ENCODE results near the gene TACC3. TPM values are rescaled to one million over a fixed set of nuclear protein-coding genes. Genes with fewer than 3 reads are reported as not detected.

Gene TACC3
- total RNA-seq, 1 donor from 2014 or later = 3.4 TPM

DNA sequence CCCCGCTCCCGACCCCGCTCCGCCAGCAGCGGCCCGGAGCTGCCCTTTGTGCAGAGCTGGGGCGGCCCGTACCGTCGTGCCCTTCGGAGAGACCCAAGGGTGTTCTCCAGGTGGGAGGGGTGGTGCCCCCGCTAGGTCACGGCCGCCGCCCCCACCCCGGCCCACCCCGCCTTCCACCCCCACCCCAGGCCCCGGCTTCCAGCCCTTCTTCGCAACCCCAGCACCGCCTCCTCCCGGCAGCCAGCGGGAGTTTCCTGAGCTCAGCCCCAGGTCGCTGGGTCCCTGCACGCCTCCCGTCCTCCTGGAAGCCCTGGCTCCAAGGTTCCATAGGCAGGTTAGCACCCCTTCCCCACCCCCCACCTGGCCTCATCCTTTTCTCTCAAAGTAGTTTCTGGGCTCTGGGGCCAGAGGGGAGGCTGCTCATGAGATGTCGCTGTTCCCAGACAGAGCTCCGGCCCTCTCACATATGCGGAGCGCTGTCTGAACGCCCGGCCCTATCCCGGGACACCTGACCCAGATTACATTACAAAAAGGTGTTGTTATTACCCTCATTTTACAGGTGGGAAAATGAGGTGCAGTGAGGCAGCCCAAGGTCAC lies 46.5 kb downstream of the TACC3 start:
- peak; percentile 41 for DNase-seq (ENCODE audit: low read depth)
- TF ChIP-seq, protein P1, sequence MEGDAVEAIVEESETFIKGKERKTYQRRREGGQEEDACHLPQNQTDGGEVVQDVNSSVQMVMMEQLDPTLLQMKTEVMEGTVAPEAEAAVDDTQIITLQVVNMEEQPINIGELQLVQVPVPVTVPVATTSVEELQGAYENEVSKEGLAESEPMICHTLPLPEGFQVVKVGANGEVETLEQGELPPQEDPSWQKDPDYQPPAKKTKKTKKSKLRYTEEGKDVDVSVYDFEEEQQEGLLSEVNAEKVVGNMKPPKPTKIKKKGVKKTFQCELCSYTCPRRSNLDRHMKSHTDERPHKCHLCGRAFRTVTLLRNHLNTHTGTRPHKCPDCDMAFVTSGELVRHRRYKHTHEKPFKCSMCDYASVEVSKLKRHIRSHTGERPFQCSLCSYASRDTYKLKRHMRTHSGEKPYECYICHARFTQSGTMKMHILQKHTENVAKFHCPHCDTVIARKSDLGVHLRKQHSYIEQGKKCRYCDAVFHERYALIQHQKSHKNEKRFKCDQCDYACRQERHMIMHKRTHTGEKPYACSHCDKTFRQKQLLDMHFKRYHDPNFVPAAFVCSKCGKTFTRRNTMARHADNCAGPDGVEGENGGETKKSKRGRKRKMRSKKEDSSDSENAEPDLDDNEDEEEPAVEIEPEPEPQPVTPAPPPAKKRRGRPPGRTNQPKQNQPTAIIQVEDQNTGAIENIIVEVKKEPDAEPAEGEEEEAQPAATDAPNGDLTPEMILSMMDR (IDR thresholded peaks at IDR 0.05; ENCODE audit: insufficient read depth, low read length, severe bottlenecking) = peak; percentile 63
- H3K4me3 ChIP-seq (ENCODE audit: low read depth, low read length) = peak overlapping the region; percentile 36
- no peaks in the 10 kb centered on the region for H3K36me3 ChIP-seq (ENCODE audit: control insufficient read depth, insufficient read depth, low read length)
- FAIRE-seq = no peak
- H3K27me3 ChIP-seq (ENCODE audit: control insufficient read depth, insufficient read depth, low read length) = no peaks in the 10 kb centered on the region

DNA sequence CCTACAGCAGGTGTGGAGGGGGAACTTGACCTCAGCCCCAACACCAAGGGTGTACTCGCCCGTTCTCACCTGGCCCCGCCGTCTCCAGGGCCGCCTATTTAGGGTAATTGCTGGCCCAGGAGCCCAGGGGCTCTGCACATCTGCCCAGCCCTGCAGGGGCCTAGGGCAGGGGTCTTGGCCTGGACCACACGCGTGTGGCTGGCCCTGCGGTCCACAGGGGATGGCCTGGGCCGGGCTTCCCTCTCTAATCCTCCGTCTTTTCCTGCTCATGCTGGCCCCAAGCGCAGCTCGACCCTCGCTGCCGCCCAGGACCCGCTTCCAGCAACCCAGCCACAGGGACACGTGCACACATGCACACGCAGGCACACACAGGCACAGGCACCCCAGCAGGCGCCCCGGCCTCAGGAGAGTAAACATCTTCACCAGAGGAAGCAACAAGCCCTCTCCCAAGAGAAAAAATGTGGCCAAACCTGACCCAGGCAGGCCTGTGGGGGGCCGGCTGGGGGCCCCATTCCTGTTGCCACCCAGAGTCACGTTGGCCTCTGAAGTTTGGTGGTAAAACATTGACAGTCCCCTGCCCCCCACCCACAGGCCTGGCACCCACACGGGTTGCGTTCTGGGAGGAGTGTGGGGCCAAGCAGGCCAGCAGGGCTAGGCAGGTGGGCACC lies 47.2 kb downstream of the TACC3 start:
- FAIRE-seq (no peak), DNase-seq (ENCODE audit: low read depth) (no peak)
- Histone ChIP-seq H3K4me3 (ENCODE audit: low read depth, low read length) (peak overlapping the region; percentile 36), H3K27me3 (ENCODE audit: control insufficient read depth, insufficient read depth, low read length) (no peaks in the 10 kb centered on the region), H3K36me3 (ENCODE audit: control insufficient read depth, insufficient read depth, low read length) (no peaks in the 10 kb centered on the region)
- TF ChIP-seq, protein P1 (IDR thresholded peaks at IDR 0.05; ENCODE audit: insufficient read depth, low read length, severe bottlenecking) = no peak

DNA sequence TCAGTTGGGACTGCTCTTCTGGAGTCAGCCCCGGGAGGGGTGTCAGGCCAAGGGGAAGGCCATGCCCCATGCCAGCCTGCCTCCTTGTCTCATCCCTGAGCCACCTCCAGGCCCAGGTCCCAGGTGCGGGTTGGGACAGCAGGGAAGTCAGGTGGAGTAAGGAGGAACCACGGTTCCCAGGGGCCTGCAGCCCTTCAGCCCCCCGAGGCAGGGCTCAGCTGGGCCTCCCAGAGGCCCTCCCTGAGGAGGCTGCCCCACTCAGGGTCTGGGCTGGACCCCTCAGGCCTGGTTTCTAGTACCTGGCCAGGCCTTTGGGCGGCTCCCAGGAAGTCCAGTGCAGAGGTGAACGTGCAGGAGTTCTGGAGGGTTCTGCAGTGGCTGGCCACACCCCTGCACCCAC lies 48.4 kb downstream of the TACC3 start:
- Histone ChIP-seq H3K27me3 (ENCODE audit: control insufficient read depth, insufficient read depth, low read length) (no peaks in the 10 kb centered on the region), H3K4me3 (ENCODE audit: low read depth, low read length) (no peak overlapping the region), H3K36me3 (ENCODE audit: control insufficient read depth, insufficient read depth, low read length) (no peaks in the 10 kb centered on the region)
- FAIRE-seq (no peak), DNase-seq (ENCODE audit: low read depth) (no peak)
- TF ChIP-seq, protein P1 (IDR thresholded peaks at IDR 0.05; ENCODE audit: insufficient read depth, low read length, severe bottlenecking) = no peak

DNA sequence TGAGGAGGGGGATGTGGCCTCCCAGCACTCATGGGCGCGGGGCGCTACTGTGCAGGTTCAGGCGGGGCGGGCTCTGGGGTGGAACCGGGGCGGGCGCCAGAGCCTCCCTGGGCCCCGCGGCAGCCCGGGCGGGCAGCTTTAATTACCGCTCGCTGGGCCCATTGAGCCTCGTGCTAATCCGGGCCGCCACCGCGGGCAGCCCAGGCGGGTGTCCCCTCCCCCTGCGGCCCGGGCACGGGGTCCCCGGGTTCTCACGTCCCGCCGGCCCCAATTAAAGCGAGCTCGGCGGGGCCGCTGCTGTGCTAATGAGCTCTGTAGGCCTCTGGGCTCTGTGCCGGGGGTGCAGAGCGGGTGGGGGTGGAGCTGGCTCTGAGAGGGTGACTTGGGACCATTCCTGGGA lies 48.9 kb downstream of the TACC3 start:
- H3K4me3 ChIP-seq (ENCODE audit: low read depth, low read length) = no peak overlapping the region
- H3K27me3 ChIP-seq (ENCODE audit: control insufficient read depth, insufficient read depth, low read length) = no peaks in the 10 kb centered on the region
- no peak for FAIRE-seq
- TF ChIP-seq, protein P1 (IDR thresholded peaks at IDR 0.05; ENCODE audit: insufficient read depth, low read length, severe bottlenecking) = no peak
- H3K36me3 ChIP-seq (ENCODE audit: control insufficient read depth, insufficient read depth, low read length) = no peaks in the 10 kb centered on the region
- no peak for DNase-seq (ENCODE audit: low read depth)

DNA sequence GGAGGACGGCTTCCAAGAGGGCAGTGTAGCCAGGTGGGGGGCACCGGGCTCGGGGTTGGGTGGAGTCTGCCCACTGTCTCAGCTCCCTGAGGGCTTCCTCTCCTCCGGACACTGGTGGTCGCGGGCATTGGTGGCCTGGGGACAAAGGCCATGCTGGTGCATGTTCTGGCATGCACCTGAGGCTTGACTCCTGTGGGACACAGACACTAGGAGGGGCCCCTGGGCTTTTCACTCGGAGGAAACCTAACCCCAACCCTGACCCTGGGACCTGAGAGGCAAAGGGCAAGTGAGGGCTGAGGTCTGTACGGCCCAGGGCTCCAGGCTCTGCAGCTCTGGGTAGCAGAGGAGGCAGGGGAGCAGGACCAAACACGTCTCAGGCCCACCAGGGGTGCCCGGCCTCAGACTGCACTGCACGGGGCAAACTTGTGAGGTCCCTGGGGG lies 49.5 kb downstream of the TACC3 start:
- H3K27me3 ChIP-seq (ENCODE audit: control insufficient read depth, insufficient read depth, low read length) = no peaks in the 10 kb centered on the region
- TF ChIP-seq, protein P1 (IDR thresholded peaks at IDR 0.05; ENCODE audit: insufficient read depth, low read length, severe bottlenecking) = no peak
- FAIRE-seq (no peak), DNase-seq (ENCODE audit: low read depth) (no peak)
- no peak overlapping the region for H3K4me3 ChIP-seq (ENCODE audit: low read depth, low read length)
- no peaks in the 10 kb centered on the region for H3K36me3 ChIP-seq (ENCODE audit: control insufficient read depth, insufficient read depth, low read length)

Measured in bronchial epithelial cell (primary cell).